Ishikawa (cell line): ENCODE measurements around the gene LINGO1.

Experiments used
- CEBPB ChIP-seq: IDR thresholded peaks from 2 replicates; pipeline ENCODE4 v1.6.1; 2012
- EP300 ChIP-seq: IDR thresholded peaks from 2 replicates; pipeline ENCODE4 v1.6.1; 2012; ENCODE audit warnings: borderline replicate concordance
- NFIC ChIP-seq: IDR thresholded peaks from 2 replicates; pipeline ENCODE4 v1.6.1; 2012
- TAF1 ChIP-seq: IDR thresholded peaks from 2 replicates; pipeline ENCODE4 v1.6.1; 2012; ENCODE audit warnings: low read depth, mild to moderate bottlenecking
- TCF12 ChIP-seq: IDR thresholded peaks from 2 replicates; pipeline ENCODE4 v1.6.1; 2012; ENCODE audit warnings: low read depth
- TF ChIP-seq, protein P1 (sequence below): IDR thresholded peaks from 2 replicates; pipeline ENCODE4 v1.6.1; 2012; ENCODE audit warnings: low read depth, mild to moderate bottlenecking

DNA sequence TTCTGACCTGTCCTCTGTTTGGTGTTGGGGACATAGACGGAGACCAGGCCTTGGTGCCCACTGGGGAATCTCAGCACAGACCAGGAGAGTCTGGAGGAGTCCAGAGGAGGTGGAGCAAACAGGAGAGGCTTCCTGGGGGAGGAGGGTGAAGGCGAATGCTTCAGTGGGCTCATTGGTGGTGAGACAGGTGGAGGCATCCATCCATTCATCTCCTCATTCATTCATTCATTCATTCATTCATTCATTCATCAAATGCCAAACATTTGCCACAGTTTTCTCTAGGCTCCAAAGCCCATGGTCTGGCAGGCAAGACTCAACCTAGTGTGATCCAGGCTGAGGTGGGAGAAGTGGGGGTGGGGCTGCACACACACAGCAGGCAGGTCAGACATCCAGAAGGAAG lies 7.9 kb upstream of the LINGO1 start:
- TF ChIP-seq, protein P1, sequence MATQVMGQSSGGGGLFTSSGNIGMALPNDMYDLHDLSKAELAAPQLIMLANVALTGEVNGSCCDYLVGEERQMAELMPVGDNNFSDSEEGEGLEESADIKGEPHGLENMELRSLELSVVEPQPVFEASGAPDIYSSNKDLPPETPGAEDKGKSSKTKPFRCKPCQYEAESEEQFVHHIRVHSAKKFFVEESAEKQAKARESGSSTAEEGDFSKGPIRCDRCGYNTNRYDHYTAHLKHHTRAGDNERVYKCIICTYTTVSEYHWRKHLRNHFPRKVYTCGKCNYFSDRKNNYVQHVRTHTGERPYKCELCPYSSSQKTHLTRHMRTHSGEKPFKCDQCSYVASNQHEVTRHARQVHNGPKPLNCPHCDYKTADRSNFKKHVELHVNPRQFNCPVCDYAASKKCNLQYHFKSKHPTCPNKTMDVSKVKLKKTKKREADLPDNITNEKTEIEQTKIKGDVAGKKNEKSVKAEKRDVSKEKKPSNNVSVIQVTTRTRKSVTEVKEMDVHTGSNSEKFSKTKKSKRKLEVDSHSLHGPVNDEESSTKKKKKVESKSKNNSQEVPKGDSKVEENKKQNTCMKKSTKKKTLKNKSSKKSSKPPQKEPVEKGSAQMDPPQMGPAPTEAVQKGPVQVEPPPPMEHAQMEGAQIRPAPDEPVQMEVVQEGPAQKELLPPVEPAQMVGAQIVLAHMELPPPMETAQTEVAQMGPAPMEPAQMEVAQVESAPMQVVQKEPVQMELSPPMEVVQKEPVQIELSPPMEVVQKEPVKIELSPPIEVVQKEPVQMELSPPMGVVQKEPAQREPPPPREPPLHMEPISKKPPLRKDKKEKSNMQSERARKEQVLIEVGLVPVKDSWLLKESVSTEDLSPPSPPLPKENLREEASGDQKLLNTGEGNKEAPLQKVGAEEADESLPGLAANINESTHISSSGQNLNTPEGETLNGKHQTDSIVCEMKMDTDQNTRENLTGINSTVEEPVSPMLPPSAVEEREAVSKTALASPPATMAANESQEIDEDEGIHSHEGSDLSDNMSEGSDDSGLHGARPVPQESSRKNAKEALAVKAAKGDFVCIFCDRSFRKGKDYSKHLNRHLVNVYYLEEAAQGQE: no peak
- TF ChIP-seq TCF12: no peak
- TF ChIP-seq CEBPB: no peak
- TF ChIP-seq NFIC: no peak
- no peak for TF ChIP-seq TAF1
- no peak for TF ChIP-seq EP300
